Caco-2 (cell line): Measurements from ENCODE around the gene DUOX1. TPM values are rescaled to one million over a fixed set of nuclear protein-coding genes. Genes with fewer than 3 reads are reported as not detected.

Source experiments
- BruUV-seq: library from RNA; stranded (reverse); fragments of 400-500 nt; replicated peaks from 2 replicates; lab custom pipeline; 2021; lab: Mats Ljungman, UMichigan
- CTCF ChIA-PET: fragments of 300-600 bp; sonication (Branson Sonifier 250); formaldehyde crosslinking; loops from one replicate; lab custom pipeline; 2022; ENCODE audit warnings: antibody characterized with exemption; lab: Charles Lee
- POLR2A ChIA-PET: fragments of 300-600 bp; sonication (Branson Sonifier 250); formaldehyde crosslinking; loops from one replicate; lab custom pipeline; 2022; ENCODE audit warnings: antibody characterized with exemption; lab: Charles Lee
- DNase-seq, 2 experiments: peaks; one replicate each; pipeline versions ENCODE4 v3.0.0 to v3.0.0-alpha.2; 2020 to 2022
- H3K27me3 ChIP-seq: replicated peaks from 2 replicates; pipeline ENCODE4 v1.6.0; 2011; ENCODE audit warnings: low read length; ENCODE audit not compliant: control insufficient read depth, insufficient read depth
- H3K36me3 ChIP-seq: 2 replicates; pipeline ENCODE4 v1.5.1; 2011; ENCODE audit warnings: low read length; ENCODE audit not compliant: control insufficient read depth, insufficient read depth
- H3K4me1 ChIP-seq: fragments of 250-450 bp; sonication (Bioruptor Pico); 2 replicates; pipeline ENCODE4 v1.5.1; 2020; ENCODE audit warnings: mild to moderate bottlenecking
- H3K4me3 ChIP-seq: 2 replicates; pipeline ENCODE4 v1.5.1; 2011; ENCODE audit warnings: low read depth, mild to moderate bottlenecking, control low read depth, low read length
- H3K9me3 ChIP-seq: fragments of 250-450 bp; sonication (Bioruptor Pico); 2 replicates; pipeline ENCODE4 v1.5.1; 2020; ENCODE audit warnings: mild to moderate bottlenecking, moderate library complexity
- H3K27ac Mint-ChIP-seq: one replicate; pipeline ENCODE4 v1.8.0; 2022; ENCODE audit warnings: mixed read lengths; ENCODE audit not compliant: unreplicated experiment
- H3K27me3 Mint-ChIP-seq: one replicate; pipeline ENCODE4 v1.8.0; 2022; ENCODE audit warnings: mixed read lengths; ENCODE audit not compliant: insufficient read depth, unreplicated experiment
- H3K36me3 Mint-ChIP-seq: one replicate; pipeline ENCODE4 v1.8.0; 2022; ENCODE audit warnings: mild to moderate bottlenecking, mixed read lengths; ENCODE audit not compliant: insufficient read depth, unreplicated experiment
- H3K4me1 Mint-ChIP-seq: one replicate; pipeline ENCODE4 v1.8.0; 2022; ENCODE audit warnings: low read depth, mixed read lengths; ENCODE audit not compliant: unreplicated experiment
- H3K4me3 Mint-ChIP-seq: one replicate; pipeline ENCODE4 v1.8.0; 2022; ENCODE audit warnings: mild to moderate bottlenecking, moderate library complexity, mixed read lengths; ENCODE audit not compliant: unreplicated experiment
- H3K9me3 Mint-ChIP-seq: one replicate; pipeline ENCODE4 v1.8.0; 2022; ENCODE audit warnings: mixed read lengths; ENCODE audit not compliant: unreplicated experiment
- intact Hi-C: fragments of 100-400 bp; cut with micrococcal nuclease; formaldehyde crosslinking; loops from one replicate; pipeline ENCODE4 v1.10.0; 2022; ENCODE audit not compliant: unreplicated experiment
- total RNA-seq: library from RNA; stranded (reverse); gene quantifications from 2 replicates; pipeline ENCODE4 v1.2.3, GENCODE V29; 2022
- TF ChIP-seq, protein P1 (sequence below), 2 experiments: fragments of 200-600 bp in 1 of 2; IDR thresholded peaks; 1 replicate in 1 of 2; 2 replicates in 1 of 2; pipeline versions ENCODE4 v1.5.1 to v1.8.0; 2011 to 2022; ENCODE audit warnings: antibody characterized with exemption in 1 of 2, control low read depth in 1 of 2, inconsistent platforms in 1 of 2, low read depth in 1 of 2, low read length in 1 of 2, mild to moderate bottlenecking in 1 of 2, moderate library complexity in 1 of 2; ENCODE audit not compliant: insufficient read depth in 1 of 2, severe bottlenecking in 1 of 2, unreplicated experiment in 1 of 2

DUOX1 gene
- total RNA-seq, 1 experiment from 2014 or later: 0.14 TPM

DNA sequence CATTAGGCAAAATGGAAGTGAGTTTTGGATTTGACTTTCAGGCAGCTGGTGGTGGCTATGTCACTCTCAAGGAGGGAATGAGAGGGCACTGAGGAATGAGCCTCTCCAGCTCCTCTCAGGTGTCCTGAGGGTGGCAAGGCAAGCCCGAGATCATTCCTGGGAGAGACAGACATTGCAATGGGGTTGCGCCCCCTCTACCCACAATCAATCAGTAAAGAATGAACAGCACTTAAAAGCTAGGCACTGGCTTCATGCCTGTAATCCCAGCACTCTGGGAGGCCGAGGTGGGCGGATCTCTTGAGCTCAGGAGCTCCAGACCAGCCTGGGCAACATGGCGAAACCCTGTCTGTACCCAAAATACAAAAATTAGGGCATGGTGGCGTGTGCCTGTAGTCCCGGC lies 72.1 kb downstream of the DUOX1 start:
- no peak for DNase-seq
- no peaks in the 10 kb centered on the region for H3K36me3 Mint-ChIP-seq
- POLR2A ChIA-PET: no interaction called here
- H3K4me1 Mint-ChIP-seq: peaks cover 7% of the 10 kb centered on the region
- Histone ChIP-seq H3K4me3 (no peak overlapping the region), H3K9me3 (no peaks in the 10 kb centered on the region), H3K4me1 (0 out of 2 replicates have a peak, but pooled peaks cover 5% of the 10 kb centered on the region), H3K36me3 (no peaks in the 10 kb centered on the region), H3K27me3 (no peaks in the 10 kb centered on the region)
- no peak overlapping the region for H3K27ac Mint-ChIP-seq
- H3K9me3 Mint-ChIP-seq: no peaks in the 10 kb centered on the region
- no peak overlapping the region for H3K4me3 Mint-ChIP-seq
- no peaks in the 10 kb centered on the region for H3K27me3 Mint-ChIP-seq
- TF ChIP-seq, protein P1, sequence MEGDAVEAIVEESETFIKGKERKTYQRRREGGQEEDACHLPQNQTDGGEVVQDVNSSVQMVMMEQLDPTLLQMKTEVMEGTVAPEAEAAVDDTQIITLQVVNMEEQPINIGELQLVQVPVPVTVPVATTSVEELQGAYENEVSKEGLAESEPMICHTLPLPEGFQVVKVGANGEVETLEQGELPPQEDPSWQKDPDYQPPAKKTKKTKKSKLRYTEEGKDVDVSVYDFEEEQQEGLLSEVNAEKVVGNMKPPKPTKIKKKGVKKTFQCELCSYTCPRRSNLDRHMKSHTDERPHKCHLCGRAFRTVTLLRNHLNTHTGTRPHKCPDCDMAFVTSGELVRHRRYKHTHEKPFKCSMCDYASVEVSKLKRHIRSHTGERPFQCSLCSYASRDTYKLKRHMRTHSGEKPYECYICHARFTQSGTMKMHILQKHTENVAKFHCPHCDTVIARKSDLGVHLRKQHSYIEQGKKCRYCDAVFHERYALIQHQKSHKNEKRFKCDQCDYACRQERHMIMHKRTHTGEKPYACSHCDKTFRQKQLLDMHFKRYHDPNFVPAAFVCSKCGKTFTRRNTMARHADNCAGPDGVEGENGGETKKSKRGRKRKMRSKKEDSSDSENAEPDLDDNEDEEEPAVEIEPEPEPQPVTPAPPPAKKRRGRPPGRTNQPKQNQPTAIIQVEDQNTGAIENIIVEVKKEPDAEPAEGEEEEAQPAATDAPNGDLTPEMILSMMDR (IDR thresholded peaks at IDR 0.05; ENCODE audit: insufficient read depth in 1 of 2, low read depth in 1 of 2, low read length in 1 of 2, severe bottlenecking in 1 of 2, unreplicated experiment in 1 of 2): no peak
- intact Hi-C loops: no loop called here
- CTCF ChIA-PET: interaction anchor here (0.6 to 6.5 kb wide), 3 partner anchors 38 to 73 kb away, joined by 3 to 66 read pairs (median 3); no protein-coding TSS in a partner anchor
- no TSS peak for BruUV-seq

DNA sequence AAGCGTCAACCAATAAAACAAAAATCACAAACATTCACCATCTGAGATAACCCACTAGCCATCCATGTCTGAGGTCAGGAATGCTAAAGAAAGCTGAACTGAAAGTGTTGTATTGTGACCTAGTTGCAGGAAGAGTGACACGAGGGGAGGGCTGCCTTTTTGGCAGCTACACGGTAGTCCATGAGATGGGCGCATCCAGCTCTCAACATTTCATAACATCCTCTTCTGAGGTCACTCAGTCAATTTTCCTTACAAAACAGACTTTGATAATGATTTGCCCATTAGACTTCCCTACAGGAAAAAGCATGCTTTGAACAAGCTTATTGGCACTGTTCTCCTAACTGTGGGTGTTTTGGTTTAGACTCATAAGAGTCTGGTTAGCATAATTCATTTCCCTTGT lies 73.4 kb downstream of the DUOX1 start:
- intact Hi-C loops: no loop called here
- Mint-ChIP-seq H3K27me3 (no peaks in the 10 kb centered on the region), H3K4me1 (no peaks in the 10 kb centered on the region), H3K4me3 (no peak overlapping the region), H3K9me3 (no peaks in the 10 kb centered on the region), H3K27ac (no peak overlapping the region), H3K36me3 (no peaks in the 10 kb centered on the region)
- ChIA-PET POLR2A (no interaction called here), CTCF (interaction anchor here (0.7 to 6.5 kb wide), 3 partner anchors 39 to 210 kb away, joined by 4 to 66 read pairs (median 7); a partner anchor contains a TSS)
- H3K4me1 ChIP-seq: 0 out of 2 replicates have a peak, but pooled peaks cover 5% of the 10 kb centered on the region
- no peak for DNase-seq
- no peaks in the 10 kb centered on the region for H3K36me3 ChIP-seq
- H3K27me3 ChIP-seq: no peaks in the 10 kb centered on the region
- H3K9me3 ChIP-seq: no peaks in the 10 kb centered on the region
- BruUV-seq: no TSS peak
- TF ChIP-seq, protein P1 (IDR thresholded peaks at IDR 0.05; ENCODE audit: insufficient read depth in 1 of 2, low read depth in 1 of 2, low read length in 1 of 2, severe bottlenecking in 1 of 2, unreplicated experiment in 1 of 2): no peak
- no peak overlapping the region for H3K4me3 ChIP-seq

DNA sequence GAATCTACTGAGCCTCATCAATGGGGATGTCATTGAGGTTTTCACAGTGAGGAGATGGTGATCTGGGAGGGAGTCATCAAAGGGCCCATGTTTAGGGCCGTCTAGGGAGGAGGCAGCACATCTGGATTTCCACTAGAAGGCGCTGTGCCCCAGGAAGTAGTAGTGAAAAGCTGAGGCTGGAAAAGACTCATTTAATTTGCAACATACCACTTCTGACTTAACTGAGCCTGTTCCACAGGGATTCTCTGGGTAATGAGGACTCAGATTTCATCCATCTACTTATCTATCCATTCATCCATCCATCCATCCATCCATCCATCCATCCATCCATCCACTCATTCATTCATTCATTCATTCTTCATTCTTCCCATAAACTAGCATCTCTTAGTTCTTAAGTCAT lies 75.4 kb downstream of the DUOX1 start:
- H3K9me3 Mint-ChIP-seq: no peaks in the 10 kb centered on the region
- Histone ChIP-seq H3K27me3 (no peaks in the 10 kb centered on the region), H3K4me3 (no peak overlapping the region), H3K36me3 (no peaks in the 10 kb centered on the region), H3K4me1 (0 out of 2 replicates have a peak, but pooled peaks cover 5% of the 10 kb centered on the region), H3K9me3 (no peaks in the 10 kb centered on the region)
- DNase-seq: peak; percentile 75 to 80
- no peaks in the 10 kb centered on the region for H3K27me3 Mint-ChIP-seq
- H3K4me1 Mint-ChIP-seq: no peaks in the 10 kb centered on the region
- no peak overlapping the region for H3K27ac Mint-ChIP-seq
- TF ChIP-seq, protein P1 (IDR thresholded peaks at IDR 0.05; ENCODE audit: insufficient read depth in 1 of 2, low read depth in 1 of 2, low read length in 1 of 2, severe bottlenecking in 1 of 2, unreplicated experiment in 1 of 2): peak; percentile 78 to 83
- no peaks in the 10 kb centered on the region for H3K36me3 Mint-ChIP-seq
- ChIA-PET POLR2A (no interaction called here), CTCF (interaction anchor here (0.6 to 1.9 kb wide), 5 partner anchors 42 to 197 kb away, joined by 3 to 19 read pairs (median 3); a partner anchor contains a TSS)
- intact Hi-C loops: loop anchor here (1.0 kb wide), 4 partner anchors 42 to 252 kb away; no protein-coding TSS in a partner anchor
- no TSS peak for BruUV-seq
- H3K4me3 Mint-ChIP-seq: no peak overlapping the region
